ENCODE results near the gene RRP1B.
"Not testable (repeated sequence)": the region's sequence is repeated elsewhere in the genome, so short reads cannot be mapped to it uniquely, and the experiment has no call there.

RRP1B gene

DNA sequence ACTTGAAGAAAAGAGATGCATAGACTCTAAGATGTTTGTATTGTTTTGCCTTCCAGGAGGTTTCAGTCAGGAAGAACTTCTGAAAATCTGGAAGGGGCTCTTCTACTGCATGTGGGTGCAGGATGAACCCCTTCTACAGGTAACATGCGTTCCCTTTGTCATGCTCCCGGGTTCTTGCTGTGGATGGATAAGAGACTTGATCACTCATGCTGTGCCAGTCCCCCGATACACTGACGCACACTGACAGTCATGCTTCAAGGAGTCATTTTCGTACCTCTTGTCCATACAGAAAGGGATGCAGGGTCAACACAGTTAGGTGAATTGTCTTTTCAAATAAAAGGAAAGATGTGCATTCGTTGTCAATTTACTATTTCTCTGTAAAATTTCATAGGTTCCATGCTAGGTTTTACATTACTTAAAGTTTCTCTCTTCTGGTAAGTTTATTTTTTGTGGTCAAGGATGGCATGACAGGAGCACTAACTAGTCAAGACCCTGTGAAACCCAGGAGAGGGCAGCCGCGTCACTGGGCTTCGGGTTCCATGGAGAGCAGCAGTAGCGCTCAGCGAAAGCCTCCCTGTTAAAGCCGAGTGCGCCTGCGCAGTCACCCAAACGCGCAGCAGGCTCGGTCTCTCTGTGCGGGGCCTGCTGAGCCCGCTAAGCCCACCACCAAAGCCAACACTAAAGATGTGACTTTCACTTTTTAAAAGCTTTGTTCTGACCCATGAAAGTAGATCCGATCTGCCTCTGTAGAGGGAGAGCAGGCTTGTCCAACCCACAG is 10.7 kb downstream of the RRP1B start:
- H3K9me3 ChIP-seq (ENCODE audit: control insufficient read depth, insufficient read depth, low read length): no peaks in the 10 kb centered on the region
- H3K9ac ChIP-seq (ENCODE audit: low read depth, low read length): no peak overlapping the region
- H3K36me3 ChIP-seq (ENCODE audit: insufficient read depth, low read length): peaks cover 23% of the 10 kb centered on the region
- no peaks in the 10 kb centered on the region for H3K4me1 ChIP-seq (ENCODE audit: insufficient read depth, low read length)

DNA sequence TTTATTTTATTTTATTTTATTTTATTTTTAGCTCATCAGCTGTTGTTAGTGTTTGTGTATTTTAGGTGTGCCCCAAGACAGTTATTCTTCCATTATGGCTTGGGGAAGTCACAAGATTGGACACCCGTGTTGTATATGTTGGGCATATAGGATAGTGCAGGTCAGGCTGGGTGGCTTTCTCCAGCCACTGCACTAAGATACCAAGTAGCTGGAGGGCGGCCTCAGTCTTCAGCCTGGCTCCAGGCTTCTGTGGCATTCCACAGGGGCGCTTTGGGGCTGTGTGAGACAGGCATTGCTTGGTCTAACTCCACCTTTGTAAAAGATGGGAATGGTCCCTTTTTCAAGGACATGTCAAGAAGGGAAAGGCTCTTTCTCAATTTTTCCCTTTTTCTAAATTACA is 16.5 kb downstream of the RRP1B start:
- H3K4me1 ChIP-seq (ENCODE audit: insufficient read depth, low read length): no peaks in the 10 kb centered on the region
- H3K9ac ChIP-seq (ENCODE audit: low read depth, low read length): no peak overlapping the region
- no peaks in the 10 kb centered on the region for H3K9me3 ChIP-seq (ENCODE audit: control insufficient read depth, insufficient read depth, low read length)
- peaks cover 27% of the 10 kb centered on the region for H3K36me3 ChIP-seq (ENCODE audit: insufficient read depth, low read length)

DNA sequence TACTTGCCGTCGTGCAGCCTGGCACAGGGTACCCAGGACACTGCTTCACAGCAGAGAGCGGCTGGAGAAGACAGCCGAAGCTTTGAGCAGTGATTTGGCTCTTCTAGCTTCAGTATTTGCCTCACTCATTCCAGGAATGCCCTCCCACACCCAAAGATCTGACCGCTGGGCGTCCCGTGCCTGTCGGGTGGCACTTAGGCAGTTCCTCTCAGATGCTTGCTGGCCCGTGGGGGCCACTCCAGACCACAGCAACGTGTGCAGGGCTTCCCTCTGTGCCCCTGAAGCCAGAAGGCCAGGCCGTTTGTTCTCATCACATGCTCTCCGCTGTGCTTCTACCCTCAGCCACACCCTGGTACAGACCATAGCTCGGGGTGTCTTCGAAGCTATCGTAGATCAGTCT is 17.0 kb downstream of the RRP1B start:
- peaks cover 23% of the 10 kb centered on the region for H3K36me3 ChIP-seq (ENCODE audit: insufficient read depth, low read length)

DNA sequence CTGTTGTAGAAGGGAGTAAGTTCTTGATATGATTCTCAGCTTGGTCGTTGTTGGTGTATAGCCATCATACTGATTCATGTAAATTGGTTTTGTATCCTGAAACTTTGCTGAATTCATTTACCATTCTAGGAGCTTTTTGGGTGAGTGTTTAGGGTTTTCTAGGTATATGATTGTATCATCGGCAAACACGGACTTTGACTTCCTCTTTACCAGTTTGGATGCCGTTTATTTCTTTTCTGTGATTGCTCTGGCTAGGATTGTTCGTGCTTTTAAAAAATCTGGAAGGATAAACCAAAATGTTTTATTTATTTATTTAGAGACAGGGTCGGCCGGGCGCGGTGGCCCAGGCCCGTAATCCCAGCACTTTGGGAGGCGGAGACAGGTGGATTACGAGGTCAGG is 20.6 kb downstream of the RRP1B start:
- Histone ChIP-seq H3K9me3 (ENCODE audit: control insufficient read depth, insufficient read depth, low read length) (no peaks in the 10 kb centered on the region), H3K9ac (ENCODE audit: low read depth, low read length) (no peak overlapping the region), H3K4me1 (ENCODE audit: insufficient read depth, low read length) (no peaks in the 10 kb centered on the region), H3K36me3 (ENCODE audit: insufficient read depth, low read length) (peaks cover 31% of the 10 kb centered on the region)

More for the DNA sequence above, 17.0 kb downstream of the RRP1B start:
- no peaks in the 10 kb centered on the region for H3K9me3 ChIP-seq (ENCODE audit: control insufficient read depth, insufficient read depth, low read length)
- H3K9ac ChIP-seq (ENCODE audit: low read depth, low read length): no peak overlapping the region
- no peaks in the 10 kb centered on the region for H3K4me1 ChIP-seq (ENCODE audit: insufficient read depth, low read length)

DNA sequence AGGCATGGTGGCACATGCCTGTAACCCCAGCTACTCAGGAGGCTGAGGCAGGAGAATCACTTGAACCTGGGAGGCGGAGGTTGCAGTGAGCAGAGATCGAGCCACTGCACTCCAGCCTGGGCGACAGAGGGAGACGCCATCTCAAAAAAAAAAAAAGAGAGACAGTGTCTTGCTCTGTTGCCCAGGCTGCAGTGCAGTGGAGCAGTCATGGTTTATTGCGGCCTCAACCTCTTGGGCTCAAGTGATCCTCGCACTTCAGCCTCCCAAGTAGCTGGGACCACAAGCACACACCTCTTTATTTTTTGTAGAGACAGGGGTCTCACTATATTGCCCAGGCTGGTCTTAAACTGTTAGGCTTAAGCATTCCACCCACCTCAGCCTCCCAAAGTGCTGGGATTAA is 21.1 kb downstream of the RRP1B start:
- H3K9ac ChIP-seq (ENCODE audit: low read depth, low read length); H3K9me3 ChIP-seq (ENCODE audit: control insufficient read depth, insufficient read depth, low read length); H3K4me1 ChIP-seq (ENCODE audit: insufficient read depth, low read length): not testable (repeated sequence)
- peaks cover 36% of the 10 kb centered on the region for H3K36me3 ChIP-seq (ENCODE audit: insufficient read depth, low read length)

- Histone ChIP-seq H3K9ac (ENCODE audit: low read depth, low read length) (no peak overlapping the region), H3K36me3 (ENCODE audit: insufficient read depth, low read length) (peaks cover 40% of the 10 kb centered on the region), H3K4me1 (ENCODE audit: insufficient read depth, low read length) (no peaks in the 10 kb centered on the region), H3K9me3 (ENCODE audit: control insufficient read depth, insufficient read depth, low read length) (no peaks in the 10 kb centered on the region)
Observed at GRCh38 chr21:43681650-43682049, 22.3 kb downstream of the RRP1B start.

- no peak overlapping the region for H3K9ac ChIP-seq (ENCODE audit: low read depth, low read length)
- peaks cover 48% of the 10 kb centered on the region for H3K36me3 ChIP-seq (ENCODE audit: insufficient read depth, low read length)
- no peaks in the 10 kb centered on the region for H3K9me3 ChIP-seq (ENCODE audit: control insufficient read depth, insufficient read depth, low read length)
- no peaks in the 10 kb centered on the region for H3K4me1 ChIP-seq (ENCODE audit: insufficient read depth, low read length)
Observed at GRCh38 chr21:43684424-43684823, 25.1 kb downstream of the RRP1B start.

DNA sequence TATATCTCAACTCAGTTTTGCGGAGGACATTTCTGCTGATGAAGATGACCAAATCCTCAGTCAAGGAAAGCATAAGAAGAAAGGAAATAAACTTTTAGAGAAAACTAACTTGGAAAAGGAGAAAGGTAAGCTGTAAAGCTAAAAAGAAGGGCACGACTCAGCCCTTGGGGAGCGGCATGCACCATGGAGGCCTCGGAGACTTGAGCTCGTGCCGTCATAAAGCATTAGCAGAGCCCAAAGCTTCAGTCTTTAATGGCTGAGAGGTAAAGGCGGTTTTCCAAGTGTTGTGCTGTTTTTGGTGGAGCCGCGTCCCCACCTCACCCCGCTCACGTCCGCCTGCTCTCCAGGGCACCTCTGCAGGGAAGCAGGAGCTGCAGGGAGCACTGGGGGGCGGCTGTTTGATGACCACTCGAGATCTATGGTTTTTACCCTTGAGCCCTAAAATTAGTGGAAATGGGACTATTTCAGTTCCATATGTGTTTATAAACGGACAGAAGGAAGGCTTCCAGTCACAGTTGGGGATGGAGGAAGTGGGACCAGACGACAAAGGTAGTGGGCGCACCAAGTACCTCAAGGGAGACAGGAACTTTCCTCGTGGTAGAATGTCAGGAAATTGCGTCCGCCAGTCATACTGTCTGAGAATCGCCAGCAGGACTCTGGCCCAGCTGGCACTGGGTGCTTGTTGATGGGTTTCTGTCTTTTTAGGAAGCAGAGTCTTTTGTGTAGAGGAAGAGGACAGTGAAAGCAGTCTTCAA is 27.6 kb downstream of the RRP1B start:
- no peaks in the 10 kb centered on the region for H3K9me3 ChIP-seq (ENCODE audit: control insufficient read depth, insufficient read depth, low read length)
- peaks cover 50% of the 10 kb centered on the region for H3K36me3 ChIP-seq (ENCODE audit: insufficient read depth, low read length)
- no peak overlapping the region for H3K9ac ChIP-seq (ENCODE audit: low read depth, low read length)
- H3K4me1 ChIP-seq (ENCODE audit: insufficient read depth, low read length): no peaks in the 10 kb centered on the region

DNA sequence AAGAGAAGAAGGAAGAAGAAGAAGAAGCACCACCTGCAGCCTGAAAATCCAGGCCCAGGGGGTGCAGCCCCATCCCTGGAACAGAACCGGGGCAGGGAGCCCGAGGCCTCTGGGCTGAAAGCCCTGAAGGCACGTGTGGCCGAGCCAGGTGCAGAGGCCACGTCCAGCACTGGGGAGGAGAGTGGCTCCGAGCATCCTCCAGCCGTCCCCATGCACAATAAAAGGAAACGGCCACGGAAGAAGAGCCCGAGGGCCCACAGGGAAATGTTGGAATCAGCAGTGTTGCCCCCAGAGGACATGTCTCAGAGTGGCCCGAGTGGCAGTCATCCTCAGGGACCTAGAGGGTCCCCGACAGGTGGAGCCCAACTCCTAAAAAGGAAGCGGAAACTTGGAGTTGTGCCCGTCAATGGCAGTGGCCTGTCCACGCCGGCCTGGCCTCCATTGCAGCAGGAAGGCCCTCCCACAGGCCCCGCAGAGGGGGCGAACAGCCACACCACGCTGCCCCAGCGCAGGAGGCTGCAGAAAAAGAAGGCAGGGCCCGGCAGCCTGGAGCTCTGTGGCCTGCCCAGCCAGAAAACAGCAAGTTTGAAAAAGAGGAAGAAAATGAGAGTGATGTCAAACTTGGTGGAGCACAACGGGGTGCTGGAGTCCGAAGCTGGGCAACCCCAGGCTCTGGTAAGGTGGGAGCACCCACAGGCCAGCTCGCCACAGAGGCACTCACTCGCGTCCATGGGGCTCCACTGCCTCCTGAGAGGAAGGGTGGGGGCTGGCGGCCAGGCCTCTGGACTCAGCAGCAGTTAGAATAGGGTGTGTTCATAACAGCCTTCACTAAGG is 28.4 kb downstream of the RRP1B start:
- no peaks in the 10 kb centered on the region for H3K9me3 ChIP-seq (ENCODE audit: control insufficient read depth, insufficient read depth, low read length)
- H3K4me1 ChIP-seq (ENCODE audit: insufficient read depth, low read length): no peaks in the 10 kb centered on the region
- H3K36me3 ChIP-seq (ENCODE audit: insufficient read depth, low read length): peaks cover 46% of the 10 kb centered on the region
- H3K9ac ChIP-seq (ENCODE audit: low read depth, low read length): no peak overlapping the region

DNA sequence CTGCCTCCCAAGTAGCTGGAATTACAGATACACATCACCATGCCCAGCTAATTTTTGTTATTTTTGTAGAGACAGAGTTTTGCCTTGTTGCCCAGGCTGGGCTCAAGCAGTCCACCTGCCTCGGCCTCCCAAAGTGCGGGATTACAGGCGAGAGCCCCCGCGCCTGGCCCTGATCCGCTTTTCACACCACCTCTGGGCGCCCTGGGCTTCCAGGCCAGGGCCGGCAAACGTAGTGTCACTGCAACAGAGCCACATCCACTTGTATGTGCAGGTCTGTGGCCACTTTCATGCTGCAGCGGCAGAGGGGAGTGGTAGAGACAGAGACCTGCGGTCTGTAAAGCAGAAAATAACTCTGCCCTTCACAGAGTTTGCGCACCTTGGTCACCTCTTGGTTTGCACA is 29.5 kb downstream of the RRP1B start:
- Histone ChIP-seq H3K36me3 (ENCODE audit: insufficient read depth, low read length) (peaks cover 42% of the 10 kb centered on the region), H3K4me1 (ENCODE audit: insufficient read depth, low read length) (no peaks in the 10 kb centered on the region), H3K9me3 (ENCODE audit: control insufficient read depth, insufficient read depth, low read length) (no peaks in the 10 kb centered on the region), H3K9ac (ENCODE audit: low read depth, low read length) (no peak overlapping the region)

- no peak overlapping the region for H3K9ac ChIP-seq (ENCODE audit: low read depth, low read length)
- H3K4me1 ChIP-seq (ENCODE audit: insufficient read depth, low read length): no peaks in the 10 kb centered on the region
- H3K9me3 ChIP-seq (ENCODE audit: control insufficient read depth, insufficient read depth, low read length): no peaks in the 10 kb centered on the region
- H3K36me3 ChIP-seq (ENCODE audit: insufficient read depth, low read length): peaks cover 42% of the 10 kb centered on the region
Observed at GRCh38 chr21:43689556-43690337, 30.4 kb downstream of the RRP1B start.

DNA sequence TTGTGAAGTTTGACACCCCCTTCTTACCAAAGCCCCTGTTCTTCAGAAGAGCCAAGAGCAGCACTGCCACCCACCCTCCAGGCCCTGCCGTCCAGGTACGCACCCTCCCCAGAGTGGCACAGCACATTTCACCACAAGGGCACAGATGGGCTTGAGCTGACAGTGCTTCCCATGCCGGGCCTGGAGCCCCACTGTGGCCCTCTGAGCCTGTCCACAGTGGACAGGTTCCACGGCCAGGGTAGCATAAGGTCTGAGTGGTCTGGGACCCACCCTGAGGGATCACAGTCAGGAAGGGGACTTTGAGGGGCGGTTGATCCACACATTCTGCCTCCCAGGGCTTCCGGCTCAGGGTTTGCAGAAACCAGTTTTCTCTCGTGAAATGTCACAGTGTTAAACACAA is 31.0 kb downstream of the RRP1B start:
- H3K9ac ChIP-seq (ENCODE audit: low read depth, low read length): no peak overlapping the region
- H3K4me1 ChIP-seq (ENCODE audit: insufficient read depth, low read length): no peaks in the 10 kb centered on the region
- no peaks in the 10 kb centered on the region for H3K9me3 ChIP-seq (ENCODE audit: control insufficient read depth, insufficient read depth, low read length)
- peaks cover 37% of the 10 kb centered on the region for H3K36me3 ChIP-seq (ENCODE audit: insufficient read depth, low read length)

- Histone ChIP-seq H3K9me3 (ENCODE audit: control insufficient read depth, insufficient read depth, low read length) (no peaks in the 10 kb centered on the region), H3K36me3 (ENCODE audit: insufficient read depth, low read length) (peaks cover 29% of the 10 kb centered on the region), H3K9ac (ENCODE audit: low read depth, low read length) (no peak overlapping the region), H3K4me1 (ENCODE audit: insufficient read depth, low read length) (no peaks in the 10 kb centered on the region)
Observed at GRCh38 chr21:43691086-43691795, 31.9 kb downstream of the RRP1B start.
